Endothelial cell of umbilical vein (primary cell): ENCODE data around the gene FAAP100. TPM values are rescaled to one million over a fixed set of nuclear protein-coding genes. Genes with fewer than 3 reads are reported as not detected.

Experiments
- BruUV-seq: library from RNA; stranded (reverse); fragments of 400-500 nt; replicated peaks from 2 replicates; lab custom pipeline; 2021; lab: Mats Ljungman, UMichigan
- CTCF ChIA-PET: fragments of 300-600, 350-600 bp; sonication (Branson Sonifier 250); formaldehyde crosslinking; loops from one replicate; lab custom pipeline; 2021; ENCODE audit warnings: antibody characterized with exemption, inconsistent platforms; lab: Charles Lee
- POLR2A ChIA-PET: fragments of 300-600, 350-600 bp; sonication (Branson Sonifier 250); formaldehyde crosslinking; loops from one replicate; lab custom pipeline; 2021; ENCODE audit warnings: antibody characterized with exemption, inconsistent platforms; lab: Charles Lee
- DNase-seq: peaks from one replicate; pipeline ENCODE4 v3.0.0-alpha.2; 2011; ENCODE audit warnings: low read depth, low spot score
- FAIRE-seq: peaks from 2 replicates; lab custom pipeline; 2011; peaks lifted over from hg19 to GRCh38; lab: Jason Lieb, UNC
- H2AFZ ChIP-seq: 2 replicates; pipeline ENCODE4 v1.6.0; 2012; ENCODE audit warnings: low read depth, low read length, control low read depth, inconsistent platforms
- H3K27ac ChIP-seq: 2 replicates; pipeline ENCODE4 v1.5.1; 2011; ENCODE audit warnings: low read depth, mild to moderate bottlenecking, control low read depth, low read length, moderate library complexity; ENCODE audit not compliant: insufficient read depth
- H3K27me3 ChIP-seq, 2 experiments: 2 replicates each; pipeline versions ENCODE4 v1.6.0 to v1.6.1; 2011; ENCODE audit warnings: low read length in 2 of 2, mixed read lengths in 1 of 2; ENCODE audit not compliant: control insufficient read depth in 2 of 2, insufficient read depth in 2 of 2
- H3K36me3 ChIP-seq, 2 experiments: 2 replicates in 1 of 2; 3 replicates in 1 of 2; pipeline ENCODE4 v1.5.1; 2011; ENCODE audit warnings: low read length in 2 of 2, mild to moderate bottlenecking in 1 of 2, moderate library complexity in 1 of 2; ENCODE audit not compliant: control insufficient read depth in 2 of 2, insufficient read depth in 2 of 2; ENCODE audit errors: extremely low read depth in 1 of 2
- H3K4me1 ChIP-seq: 3 replicates; pipeline ENCODE4 v1.5.1; 2011; ENCODE audit warnings: mild to moderate bottlenecking, low read length; ENCODE audit not compliant: control insufficient read depth, insufficient read depth; ENCODE audit errors: extremely low read depth
- H3K4me2 ChIP-seq: 2 replicates; pipeline ENCODE4 v1.6.1; 2011; ENCODE audit warnings: low read length, control low read depth, mixed read lengths; ENCODE audit not compliant: insufficient read depth
- H3K4me3 ChIP-seq, 3 experiments: fragments of 200-600 bp in 1 of 3; sonication (generic), shearing (Covaris generic) in 1 of 3; replicated peaks in 1 of 3; 2 replicates each; pipeline ENCODE4 v1.5.1; 2011 to 2016; ENCODE audit warnings: control low read depth in 3 of 3, low read length in 3 of 3, mild to moderate bottlenecking in 2 of 3, inconsistent platforms in 1 of 3, low read depth in 1 of 3, moderate library complexity in 1 of 3; ENCODE audit not compliant: insufficient read depth in 1 of 3
- H3K79me2 ChIP-seq: 2 replicates; pipeline ENCODE4 v1.6.0; 2012; ENCODE audit warnings: low read length, inconsistent platforms; ENCODE audit not compliant: control insufficient read depth, insufficient read depth
- H3K9ac ChIP-seq: replicated peaks from 2 replicates; pipeline ENCODE3; 2011; ENCODE audit warnings: low read length, control low read depth; ENCODE audit not compliant: insufficient read depth; ENCODE audit errors: extremely low read depth
- H3K9me1 ChIP-seq: replicated peaks from 3 replicates; pipeline ENCODE4 v1.6.0; 2011; ENCODE audit warnings: mild to moderate bottlenecking, low read length; ENCODE audit not compliant: control insufficient read depth, insufficient read depth; ENCODE audit errors: extremely low read depth
- H3K9me3 ChIP-seq: replicated peaks from 2 replicates; pipeline ENCODE4 v1.5.1; 2012; ENCODE audit warnings: low read length, inconsistent platforms; ENCODE audit not compliant: control insufficient read depth, insufficient read depth
- H4K20me1 ChIP-seq: replicated peaks from 2 replicates; pipeline ENCODE3; 2011; ENCODE audit warnings: mild to moderate bottlenecking, low read length; ENCODE audit not compliant: control insufficient read depth, insufficient read depth; ENCODE audit errors: extremely low read depth
- EZH2 ChIP-seq: IDR thresholded peaks from 2 replicates; pipeline ENCODE4 v1.6.1; 2012; ENCODE audit warnings: borderline replicate concordance, low read depth, mild to moderate bottlenecking, moderate library complexity, low read length, inconsistent platforms; ENCODE audit not compliant: severe bottlenecking
- FOS ChIP-seq: IDR thresholded peaks from 2 replicates; pipeline ENCODE4 v1.6.1; 2011; ENCODE audit warnings: mild to moderate bottlenecking, low read length, moderate library complexity, borderline replicate concordance; ENCODE audit not compliant: insufficient read depth
- GATA2 ChIP-seq: IDR thresholded peaks from 2 replicates; pipeline ENCODE4 v1.7.0; 2011; ENCODE audit warnings: low read depth, mild to moderate bottlenecking, moderate library complexity, mixed read lengths, low read length; ENCODE audit not compliant: insufficient read length, insufficient read depth
- JUN ChIP-seq: IDR thresholded peaks from 2 replicates; pipeline ENCODE4 v1.6.1; 2011; ENCODE audit warnings: borderline replicate concordance, low read depth; ENCODE audit not compliant: insufficient read length, insufficient read depth
- MYC ChIP-seq: IDR thresholded peaks from one replicate; pipeline ENCODE4 v1.6.1; 2011; ENCODE audit warnings: mild to moderate bottlenecking, low read depth, low read length
- POLR2A ChIP-seq: IDR thresholded peaks from 2 replicates; pipeline ENCODE4 v1.6.1; 2012; ENCODE audit warnings: low read depth, mild to moderate bottlenecking, control low read depth, low read length
- POLR2AphosphoS5 ChIP-seq: IDR thresholded peaks from 2 replicates; pipeline ENCODE4 v1.6.1; 2012; ENCODE audit warnings: low read depth, mild to moderate bottlenecking, control low read depth, low read length, moderate library complexity; ENCODE audit not compliant: insufficient read depth
- dilution Hi-C: fragments of 300-500 bp; cut with MboI; formaldehyde crosslinking; loops from one replicate; pipeline ENCODE4 v1.15.0; 2019; ENCODE audit warnings: low sequenced_read_pairs; ENCODE audit not compliant: extremely low pct_ligation_motif_present
- intact Hi-C: fragments of 100-400 bp; cut with micrococcal nuclease; formaldehyde crosslinking; loops from one replicate; pipeline ENCODE4 v1.10.0; 2022
- polyA plus RNA-seq, 4 experiments: library from polyadenylated mRNA; depleted of rRNA in 3 of 4; stranded (reverse) in 3 of 4; unstranded in 1 of 4; fragments of >200 nt; gene quantifications; 2 replicates each; pipeline versions ENCODE4 v1.2.1 to v1.2.3, GENCODE V29; 2011 to 2012; ENCODE audit warnings: missing spikeins in 1 of 4
- total RNA-seq: library from RNA; stranded (reverse); gene quantifications from 2 replicates; pipeline ENCODE4 v1.2.3, GENCODE V29; 2021
- TF ChIP-seq, protein P1 (sequence below), 2 donors: IDR thresholded peaks; 1 replicate in 1 of 2; 2 replicates in 1 of 2; pipeline ENCODE4 v1.5.1; 2011; ENCODE audit warnings: low read length in 2 of 2, mild to moderate bottlenecking in 2 of 2, moderate library complexity in 2 of 2, control low read depth in 1 of 2, inconsistent platforms in 1 of 2, low read depth in 1 of 2; ENCODE audit not compliant: insufficient read depth in 1 of 2; ENCODE audit errors: extremely low read depth in 1 of 2
- TF ChIP-seq, protein P2 (sequence below): IDR thresholded peaks from 2 replicates; pipeline ENCODE4 v1.6.1; 2011; ENCODE audit not compliant: insufficient read depth, insufficient read length

Gene FAAP100
- total and polyA plus RNA-seq, 2 donors (not counting 3 experiments of a cell fraction or from before 2014, with no cell fraction given) = 35.4 to 54.3 TPM

DNA sequence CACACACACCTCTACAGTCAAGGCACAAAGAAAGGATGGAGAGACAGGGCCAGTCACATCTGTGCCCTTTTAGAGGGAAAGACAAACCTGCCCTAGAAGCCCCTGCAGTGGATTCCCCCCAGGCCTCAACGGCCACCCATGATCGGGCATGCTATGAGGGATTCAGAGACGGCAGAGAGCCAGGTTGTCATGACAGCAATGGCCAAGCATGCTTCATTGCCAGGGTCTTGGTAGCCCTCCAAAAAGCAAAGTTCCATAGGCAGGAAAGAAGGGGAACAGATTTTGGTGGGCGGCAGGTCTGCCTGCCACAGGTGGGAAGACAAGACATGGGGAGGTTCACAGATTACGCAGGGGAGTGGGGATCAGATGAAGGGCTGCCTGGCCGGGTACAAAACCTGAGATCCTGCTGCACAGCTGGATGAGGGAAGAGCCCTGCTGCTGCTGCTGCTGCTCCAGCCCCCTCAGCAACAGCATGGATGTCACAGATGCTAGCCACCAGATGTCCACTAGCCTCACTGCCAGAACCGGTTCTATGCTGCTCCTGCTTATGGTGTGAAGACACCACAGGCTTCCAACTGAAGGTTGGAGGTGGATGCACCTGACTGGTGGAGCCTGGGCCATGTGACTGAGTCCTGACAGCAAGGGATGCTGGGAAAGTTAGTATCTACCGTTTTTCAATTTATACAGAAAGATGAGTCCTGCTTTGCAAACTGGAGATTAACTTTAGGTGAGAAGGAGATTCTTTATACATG lies 57.4 kb downstream of the FAAP100 start:
- TF ChIP-seq MYC (no peak), POLR2AphosphoS5 (no peak), JUN (no peak), FOS (no peak), POLR2A (no peak), EZH2 (no peak), GATA2 (no peak)
- TF ChIP-seq, protein P1, sequence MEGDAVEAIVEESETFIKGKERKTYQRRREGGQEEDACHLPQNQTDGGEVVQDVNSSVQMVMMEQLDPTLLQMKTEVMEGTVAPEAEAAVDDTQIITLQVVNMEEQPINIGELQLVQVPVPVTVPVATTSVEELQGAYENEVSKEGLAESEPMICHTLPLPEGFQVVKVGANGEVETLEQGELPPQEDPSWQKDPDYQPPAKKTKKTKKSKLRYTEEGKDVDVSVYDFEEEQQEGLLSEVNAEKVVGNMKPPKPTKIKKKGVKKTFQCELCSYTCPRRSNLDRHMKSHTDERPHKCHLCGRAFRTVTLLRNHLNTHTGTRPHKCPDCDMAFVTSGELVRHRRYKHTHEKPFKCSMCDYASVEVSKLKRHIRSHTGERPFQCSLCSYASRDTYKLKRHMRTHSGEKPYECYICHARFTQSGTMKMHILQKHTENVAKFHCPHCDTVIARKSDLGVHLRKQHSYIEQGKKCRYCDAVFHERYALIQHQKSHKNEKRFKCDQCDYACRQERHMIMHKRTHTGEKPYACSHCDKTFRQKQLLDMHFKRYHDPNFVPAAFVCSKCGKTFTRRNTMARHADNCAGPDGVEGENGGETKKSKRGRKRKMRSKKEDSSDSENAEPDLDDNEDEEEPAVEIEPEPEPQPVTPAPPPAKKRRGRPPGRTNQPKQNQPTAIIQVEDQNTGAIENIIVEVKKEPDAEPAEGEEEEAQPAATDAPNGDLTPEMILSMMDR (IDR thresholded peaks at IDR 0.05; ENCODE audit: extremely low read depth in 1 of 2, insufficient read depth in 1 of 2, low read depth in 1 of 2, low read length in 2 of 2) = no peak
- TF ChIP-seq, protein P2, sequence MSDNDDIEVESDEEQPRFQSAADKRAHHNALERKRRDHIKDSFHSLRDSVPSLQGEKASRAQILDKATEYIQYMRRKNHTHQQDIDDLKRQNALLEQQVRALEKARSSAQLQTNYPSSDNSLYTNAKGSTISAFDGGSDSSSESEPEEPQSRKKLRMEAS = no peak
- H3K36me3 ChIP-seq = no peaks in the 10 kb centered on the region
- ChIA-PET CTCF (no interaction called here), POLR2A (interaction anchor here (1.1 kb wide), 1 partner anchor 14 kb away, joined by 3 read pairs; no protein-coding TSS in a partner anchor)
- H3K4me2 ChIP-seq = no peak overlapping the region
- no peak overlapping the region for H3K27ac ChIP-seq
- no peaks in the 10 kb centered on the region for H3K9me1 ChIP-seq
- no peak for FAIRE-seq
- no peak overlapping the region for H3K4me3 ChIP-seq
- intact Hi-C loops = no loop called here
- no peak overlapping the region for H3K9ac ChIP-seq
- DNase-seq = no peak
- no peaks in the 10 kb centered on the region for H3K9me3 ChIP-seq
- H3K27me3 ChIP-seq = peaks cover 8 to 12% of the 10 kb centered on the region in 2 experiments
- no peak overlapping the region for H2AFZ ChIP-seq
- no peaks in the 10 kb centered on the region for H3K4me1 ChIP-seq
- no peaks in the 10 kb centered on the region for H4K20me1 ChIP-seq
- H3K79me2 ChIP-seq = no peaks in the 10 kb centered on the region
- dilution Hi-C loops = no loop called here
- BruUV-seq = no TSS peak
